CD4-positive, alpha-beta memory T cell (primary cell): ENCODE data around the gene HTR1B. TPM values are rescaled to one million over a fixed set of nuclear protein-coding genes. Genes with fewer than 3 reads are reported as not detected.

ENCODE experiments used
- CTCF ChIA-PET: fragments of 350-600 bp; sonication (Branson Sonifier 250); formaldehyde crosslinking; loops from one replicate; lab custom pipeline; 2021; ENCODE audit warnings: inconsistent platforms; ENCODE audit not compliant: partially characterized antibody; lab: Charles Lee
- POLR2A ChIA-PET: fragments of 350-600 bp; sonication (Branson Sonifier 250); formaldehyde crosslinking; loops from one replicate; lab custom pipeline; 2021; ENCODE audit not compliant: partially characterized antibody; lab: Charles Lee
- DNase-seq, 5 donors: peaks; one replicate each; pipeline versions ENCODE4 v3.0.0 to v3.0.0-alpha.2; 2020 to 2022; ENCODE audit warnings: mixed read lengths in 1 of 5
- H3K27ac ChIP-seq: one replicate; pipeline ENCODE4 v1.7.0; 2013; ENCODE audit warnings: low read depth, low read length
- H3K27me3 ChIP-seq: 2 replicates; pipeline ENCODE4 v1.7.0; 2013; ENCODE audit warnings: mild to moderate bottlenecking, low read length, moderate library complexity; ENCODE audit not compliant: insufficient read depth
- H3K36me3 ChIP-seq: 2 replicates; pipeline ENCODE4 v1.7.0; 2013; ENCODE audit warnings: mild to moderate bottlenecking, low read length, moderate library complexity; ENCODE audit not compliant: insufficient read depth
- H3K4me1 ChIP-seq: 2 replicates; pipeline ENCODE4 v1.7.0; 2013; ENCODE audit warnings: mild to moderate bottlenecking, low read length, moderate library complexity; ENCODE audit not compliant: insufficient read depth
- H3K4me3 ChIP-seq, 2 donors: one replicate each; pipeline ENCODE4 v1.7.0; 2013; ENCODE audit warnings: low read length in 2 of 2, mild to moderate bottlenecking in 1 of 2
- H3K9me3 ChIP-seq, 2 donors: one replicate each; pipeline ENCODE4 v1.7.0; 2013; ENCODE audit warnings: low read length in 2 of 2, control low read depth in 1 of 2; ENCODE audit not compliant: control insufficient read depth in 1 of 2
- H3K27ac Mint-ChIP-seq, 7 donors: one replicate each; pipeline ENCODE4 v1.8.0; 2020 to 2021; ENCODE audit warnings: mixed read lengths in 7 of 7, mild to moderate bottlenecking in 6 of 7, inconsistent platforms in 3 of 7, moderate library complexity in 3 of 7
- H3K27me3 Mint-ChIP-seq, 2 donors: one replicate each; pipeline ENCODE4 v1.8.0; 2020 to 2021; ENCODE audit warnings: mixed read lengths in 2 of 2
- H3K36me3 Mint-ChIP-seq, 2 donors: one replicate each; pipeline ENCODE4 v1.8.0; 2020 to 2021; ENCODE audit warnings: mixed read lengths in 2 of 2, inconsistent platforms in 1 of 2, mild to moderate bottlenecking in 1 of 2
- H3K4me1 Mint-ChIP-seq, 4 donors: one replicate each; pipeline ENCODE4 v1.8.0; 2020 to 2021; ENCODE audit warnings: mixed read lengths in 4 of 4, mild to moderate bottlenecking in 1 of 4
- H3K4me3 Mint-ChIP-seq, 8 donors: one replicate each; pipeline ENCODE4 v1.8.0; 2020 to 2021; ENCODE audit warnings: mixed read lengths in 8 of 8, mild to moderate bottlenecking in 7 of 8, moderate library complexity in 6 of 8, inconsistent platforms in 3 of 8
- H3K9me3 Mint-ChIP-seq, 8 donors: one replicate each; pipeline ENCODE4 v1.8.0; 2020 to 2021; ENCODE audit warnings: mixed read lengths in 8 of 8, mild to moderate bottlenecking in 5 of 8, inconsistent platforms in 3 of 8, moderate library complexity in 1 of 8
- intact Hi-C: fragments of 100-400 bp; cut with micrococcal nuclease; formaldehyde crosslinking; loops from one replicate; pipeline ENCODE4 v1.15.1; 2023
- polyA plus RNA-seq, 2 donors: library from polyadenylated mRNA; unstranded; fragments of 300-500 nt; fragmentation: Illumina TruSeq; gene quantifications; one replicate each; pipeline ENCODE4 v1.2.3, GENCODE V29; 2021
- total RNA-seq, 2 experiments: library from RNA; stranded (reverse); gene quantifications; one replicate each; pipeline ENCODE4 v1.2.3, GENCODE V29; 2021

Gene HTR1B
- total and polyA plus RNA-seq, 4 experiments from 2014 or later, result not detected

- Histone ChIP-seq H3K4me3 (no peak overlapping the region), H3K27ac (no peak overlapping the region), H3K9me3 (no peaks in the 10 kb centered on the region), H3K36me3 (no peaks in the 10 kb centered on the region), H3K4me1 (no peaks in the 10 kb centered on the region), H3K27me3 (no peaks in the 10 kb centered on the region)
- Mint-ChIP-seq H3K4me3 (no peak overlapping the region), H3K9me3 (peaks cover 0 to 2% (median 0%) of the 10 kb centered on the region in 8 donors), H3K36me3 (no peaks in the 10 kb centered on the region), H3K27ac (no peak overlapping the region), H3K4me1 (no peaks in the 10 kb centered on the region), H3K27me3 (no peaks in the 10 kb centered on the region)
- POLR2A ChIA-PET, result no interaction called here
- DNase-seq, result no peak
- CTCF ChIA-PET, result no interaction called here
- intact Hi-C loops, result no loop called here
Observed at GRCh38 chr6:77446249-77446648, 17.0 kb downstream of the HTR1B start.

GRCh38 chr6:77445214-77445613 lies 18.1 kb downstream of the HTR1B start:
- ChIA-PET POLR2A (no interaction called here), CTCF (no interaction called here)
- no peaks in the 10 kb centered on the region for H3K36me3 Mint-ChIP-seq
- no peaks in the 10 kb centered on the region for H3K4me1 Mint-ChIP-seq
- no peaks in the 10 kb centered on the region for H3K27me3 Mint-ChIP-seq
- Histone ChIP-seq H3K4me1 (no peaks in the 10 kb centered on the region), H3K36me3 (no peaks in the 10 kb centered on the region), H3K27me3 (no peaks in the 10 kb centered on the region), H3K9me3 (no peaks in the 10 kb centered on the region), H3K4me3 (no peak overlapping the region), H3K27ac (no peak overlapping the region)
- DNase-seq, result no peak
- intact Hi-C loops, result no loop called here
- peaks cover 0 to 2% (median 0%) of the 10 kb centered on the region in 8 donors for H3K9me3 Mint-ChIP-seq
- H3K4me3 Mint-ChIP-seq, result no peak overlapping the region
- no peak overlapping the region for H3K27ac Mint-ChIP-seq

- Mint-ChIP-seq H3K27me3 (no peaks in the 10 kb centered on the region), H3K9me3 (peaks cover 0 to 2% (median 0%) of the 10 kb centered on the region in 8 donors), H3K4me1 (no peaks in the 10 kb centered on the region), H3K27ac (no peak overlapping the region), H3K36me3 (no peaks in the 10 kb centered on the region), H3K4me3 (no peak overlapping the region)
- DNase-seq, result no peak
- Histone ChIP-seq H3K27ac (no peak overlapping the region), H3K36me3 (no peaks in the 10 kb centered on the region), H3K27me3 (no peaks in the 10 kb centered on the region), H3K4me3 (no peak overlapping the region), H3K9me3 (no peaks in the 10 kb centered on the region), H3K4me1 (no peaks in the 10 kb centered on the region)
- POLR2A ChIA-PET, result no interaction called here
- CTCF ChIA-PET, result no interaction called here
- intact Hi-C loops, result no loop called here
Observed at GRCh38 chr6:77440206-77440976, 22.9 kb downstream of the HTR1B start.

GRCh38 chr6:77433888-77434287 lies 29.4 kb downstream of the HTR1B start:
- no peaks in the 10 kb centered on the region for H3K36me3 Mint-ChIP-seq
- intact Hi-C loops, result no loop called here
- DNase-seq, result no peak
- Histone ChIP-seq H3K4me3 (no peak overlapping the region), H3K27me3 (no peaks in the 10 kb centered on the region), H3K4me1 (no peaks in the 10 kb centered on the region), H3K9me3 (no peaks in the 10 kb centered on the region), H3K36me3 (no peaks in the 10 kb centered on the region), H3K27ac (no peak overlapping the region)
- no peaks in the 10 kb centered on the region for H3K27me3 Mint-ChIP-seq
- peaks cover 0 to 2% (median 0%) of the 10 kb centered on the region in 4 donors for H3K4me1 Mint-ChIP-seq
- no peak overlapping the region for H3K4me3 Mint-ChIP-seq
- ChIA-PET POLR2A (no interaction called here), CTCF (no interaction called here)
- H3K9me3 Mint-ChIP-seq, result peaks cover 0 to 2% (median 0%) of the 10 kb centered on the region in 8 donors
- no peak overlapping the region for H3K27ac Mint-ChIP-seq

- Mint-ChIP-seq H3K27ac (no peak overlapping the region), H3K4me1 (peaks cover 0 to 2% (median 0%) of the 10 kb centered on the region in 4 donors), H3K9me3 (peaks cover 0 to 2% (median 0%) of the 10 kb centered on the region in 8 donors), H3K36me3 (no peaks in the 10 kb centered on the region), H3K4me3 (no peak overlapping the region), H3K27me3 (no peaks in the 10 kb centered on the region)
- Histone ChIP-seq H3K27me3 (no peaks in the 10 kb centered on the region), H3K36me3 (no peaks in the 10 kb centered on the region), H3K4me1 (no peaks in the 10 kb centered on the region), H3K4me3 (no peak overlapping the region), H3K27ac (no peak overlapping the region), H3K9me3 (no peaks in the 10 kb centered on the region)
- intact Hi-C loops, result no loop called here
- DNase-seq, result no peak
- ChIA-PET POLR2A (no interaction called here), CTCF (no interaction called here)
Observed at GRCh38 chr6:77430504-77430903, 32.8 kb downstream of the HTR1B start.

GRCh38 chr6:77425671-77426070 lies 37.6 kb downstream of the HTR1B start:
- Mint-ChIP-seq H3K36me3 (no peaks in the 10 kb centered on the region), H3K9me3 (peaks cover 0 to 3% (median 0%) of the 10 kb centered on the region in 8 donors), H3K4me1 (no peaks in the 10 kb centered on the region), H3K27ac (no peak overlapping the region), H3K4me3 (no peak overlapping the region), H3K27me3 (no peaks in the 10 kb centered on the region)
- DNase-seq, result no peak
- no peaks in the 10 kb centered on the region for H3K9me3 ChIP-seq
- no peaks in the 10 kb centered on the region for H3K4me1 ChIP-seq
- POLR2A ChIA-PET, result no interaction called here
- H3K36me3 ChIP-seq, result no peaks in the 10 kb centered on the region
- intact Hi-C loops, result no loop called here
- H3K27me3 ChIP-seq, result no peaks in the 10 kb centered on the region
- H3K4me3 ChIP-seq, result no peak overlapping the region
- H3K27ac ChIP-seq, result no peak overlapping the region
- CTCF ChIA-PET, result no interaction called here

GRCh38 chr6:77425216-77425615 lies 38.1 kb downstream of the HTR1B start:
- Histone ChIP-seq H3K4me1 (no peaks in the 10 kb centered on the region), H3K27ac (no peak overlapping the region), H3K9me3 (no peaks in the 10 kb centered on the region), H3K27me3 (no peaks in the 10 kb centered on the region), H3K4me3 (no peak overlapping the region), H3K36me3 (no peaks in the 10 kb centered on the region)
- DNase-seq, result no peak
- Mint-ChIP-seq H3K36me3 (no peaks in the 10 kb centered on the region), H3K27ac (no peak overlapping the region), H3K4me3 (no peak overlapping the region), H3K4me1 (no peaks in the 10 kb centered on the region), H3K27me3 (no peaks in the 10 kb centered on the region), H3K9me3 (peaks cover 0 to 4% (median 0%) of the 10 kb centered on the region in 8 donors)
- intact Hi-C loops, result no loop called here
- CTCF ChIA-PET, result no interaction called here
- POLR2A ChIA-PET, result no interaction called here
